ENCODE results near the gene CHRD.

CHRD gene

GRCh38 chr3:184360929-184361531 is 18.8 kb upstream of the CHRD start:
- DNase-seq (ENCODE audit: low spot score): peak; percentile 32

- DNase-seq (ENCODE audit: low spot score): peak; percentile 61
These were observed 18.3 kb upstream of the CHRD start, which contains the start of the genes CLCN2 and POLR2H for GRCh38 chr3:184361532-184361931. TSS of gene CLCN2 (minus strand) at chr3:184361605. CDS start at chr3:184361479, 126 bp downstream. TSS of gene POLR2H (plus strand) at chr3:184361710. CDS start at chr3:184363493, 1,783 bp downstream.

GRCh38 chr3:184361932-184362667 is 17.8 kb upstream of the CHRD start:
- peak; percentile 74 for DNase-seq (ENCODE audit: low spot score)

GRCh38 chr3:184362668-184363546 is 16.9 kb upstream of the CHRD start:
- DNase-seq (ENCODE audit: low spot score): peak; percentile 99

GRCh38 chr3:184366619-184367289 is 13.1 kb upstream of the CHRD start:
- no peak for DNase-seq (ENCODE audit: low spot score)

GRCh38 chr3:184368116-184368515 is 11.7 kb upstream of the CHRD start:
- no peak for DNase-seq (ENCODE audit: low spot score)

GRCh38 chr3:184368586-184369183 is 11.2 kb upstream of the CHRD start:
- no peak for DNase-seq (ENCODE audit: low spot score)

- DNase-seq (ENCODE audit: low spot score): peak; percentile 88
These were observed 8.3 kb upstream of the CHRD start for GRCh38 chr3:184371570-184372018.

- no peak for DNase-seq (ENCODE audit: low spot score)
These were observed 7.5 kb upstream of the CHRD start for GRCh38 chr3:184372296-184372821.

GRCh38 chr3:184372911-184373310 is 6.9 kb upstream of the CHRD start:
- DNase-seq (ENCODE audit: low spot score): no peak

- no peak for DNase-seq (ENCODE audit: low spot score)
These were observed 6.4 kb upstream of the CHRD start for GRCh38 chr3:184373422-184373821.

GRCh38 chr3:184375747-184376461 is 4.0 kb upstream of the CHRD start:
- no peak for DNase-seq (ENCODE audit: low spot score)

GRCh38 chr3:184377374-184377773 is 2.5 kb upstream of the CHRD start:
- DNase-seq (ENCODE audit: low spot score): no peak

- no peak for DNase-seq (ENCODE audit: low spot score)
These were observed 1.9 kb upstream of the CHRD start, which contains the start of gene THPO for GRCh38 chr3:184377882-184378445. TSS of gene THPO (minus strand) at chr3:184378207. CDS start at chr3:184376259, 1,948 bp downstream.

GRCh38 chr3:184378651-184379357 is 1.1 kb upstream of the CHRD start:
- no peak for DNase-seq (ENCODE audit: low spot score)

- no peak for DNase-seq (ENCODE audit: low spot score)
These were observed 352 bp downstream of the CHRD start for GRCh38 chr3:184380185-184380626.

- no peak for DNase-seq (ENCODE audit: low spot score)
These were observed 890 bp downstream of the CHRD start for GRCh38 chr3:184380627-184381260.

GRCh38 chr3:184381261-184382224 is 1.7 kb downstream of the CHRD start:
- DNase-seq (ENCODE audit: low spot score): no peak
